GM12878 (cell line): ENCODE data around the gene KHDRBS1. TPM values are rescaled to one million over a fixed set of nuclear protein-coding genes. Genes with fewer than 3 reads are reported as not detected.

Experiments used
- ATAC-seq: fragments of 200-7000 bp; cut with Tn5 transposase; 3 replicates; pipeline ENCODE4 v1.9.1; 2020; ENCODE audit warnings: mild to moderate bottlenecking, moderate library complexity
- BruUV-seq: library from RNA; stranded (reverse); fragments of 400-500 nt; replicated peaks from 2 replicates; lab custom pipeline; 2021; lab: Mats Ljungman, UMichigan
- CTCF ChIA-PET: fragments of 300-600 bp; sonication (Branson Sonifier 250); formaldehyde crosslinking; extraction: SDS; loops from one replicate; lab custom pipeline; 2021; ENCODE audit warnings: inconsistent platforms; lab: Yijun Ruan, JAX
- POLR2A ChIA-PET: fragments of 350-600 bp; formaldehyde crosslinking; extraction: SDS; loops from one replicate; lab custom pipeline; 2021; ENCODE audit warnings: inconsistent platforms; lab: Charles Lee
- RAD21 ChIA-PET: fragments of 300-600 bp; sonication (Branson Sonifier 250); formaldehyde crosslinking; loops from one replicate; lab custom pipeline; 2023; ENCODE audit warnings: antibody characterized with exemption; ENCODE audit not compliant: unreplicated experiment; lab: Charles Lee
- SMC1A ChIA-PET: fragments of 300-600 bp; sonication (Branson Sonifier 250); formaldehyde crosslinking; loops from one replicate; lab custom pipeline; 2023; ENCODE audit not compliant: unreplicated experiment, uncharacterized antibody; lab: Charles Lee
- DNase-seq: peaks from one replicate; pipeline ENCODE4 v3.0.0-alpha.2; 2011; ENCODE audit warnings: low read depth, low spot score
- FAIRE-seq: peaks from 3 replicates; lab custom pipeline; 2011; peaks lifted over from hg19 to GRCh38; lab: Jason Lieb, UNC
- H2AFZ ChIP-seq: 2 replicates; pipeline ENCODE4 v1.6.0; 2011; ENCODE audit warnings: low read depth, low read length, control low read depth; ENCODE audit not compliant: control insufficient read depth
- H3K27ac ChIP-seq: 2 replicates; pipeline ENCODE4 v1.5.1; 2011; ENCODE audit warnings: control low read depth; ENCODE audit not compliant: control insufficient read depth, insufficient read depth
- H3K27me3 ChIP-seq, 2 experiments: replicated peaks in 1 of 2; 2 replicates each; pipeline versions ENCODE4 v1.6.0 to v1.6.1; 2011; ENCODE audit warnings: low read length in 1 of 2; ENCODE audit not compliant: control insufficient read depth in 2 of 2, insufficient read depth in 2 of 2
- H3K36me3 ChIP-seq, 2 experiments: 2 replicates each; pipeline ENCODE4 v1.5.1; 2011; ENCODE audit warnings: low read length in 1 of 2; ENCODE audit not compliant: control insufficient read depth in 2 of 2, insufficient read depth in 2 of 2
- H3K4me1 ChIP-seq: 2 replicates; pipeline ENCODE4 v1.6.1; 2011; ENCODE audit warnings: mild to moderate bottlenecking, low read length, moderate library complexity, mixed read lengths; ENCODE audit not compliant: control insufficient read depth, insufficient read depth
- H3K4me2 ChIP-seq: 2 replicates; pipeline ENCODE4 v1.6.0; 2011; ENCODE audit warnings: control low read depth; ENCODE audit not compliant: control insufficient read depth, insufficient read depth
- H3K4me3 ChIP-seq: fragments of 200-600 bp; sonication (generic); 2 replicates; pipeline ENCODE4 v1.5.1; 2016
- H3K79me2 ChIP-seq: 2 replicates; pipeline ENCODE4 v1.6.0; 2011; ENCODE audit warnings: low read length; ENCODE audit not compliant: control insufficient read depth, insufficient read depth
- H3K9ac ChIP-seq: 2 replicates; pipeline ENCODE4 v1.8.0; 2011; ENCODE audit warnings: low read length, control low read depth, mixed read lengths; ENCODE audit not compliant: control insufficient read depth, insufficient read depth
- H3K9me3 ChIP-seq: replicated peaks from 3 replicates; pipeline ENCODE4 v1.5.1; 2011; ENCODE audit warnings: mild to moderate bottlenecking, low read length; ENCODE audit not compliant: control insufficient read depth, insufficient read depth
- H4K20me1 ChIP-seq: 2 replicates; pipeline ENCODE4 v1.6.0; 2011; ENCODE audit not compliant: control insufficient read depth, insufficient read depth
- ASH2L ChIP-seq: fragments of 300-600, 200-600 bp; sonication (generic); IDR thresholded peaks from 2 replicates; pipeline ENCODE4 v1.6.1; 2017; ENCODE audit warnings: low read depth, mild to moderate bottlenecking, borderline replicate concordance
- CHD2 ChIP-seq: IDR thresholded peaks from 2 replicates; pipeline ENCODE4 v1.6.1; 2011; ENCODE audit warnings: low read depth, low read length, improper control_type of control experiment, borderline replicate concordance
- ELK1 ChIP-seq: IDR thresholded peaks from 2 replicates; pipeline ENCODE4 v1.6.1; 2012; ENCODE audit warnings: low read depth, low read length, improper control_type of control experiment
- FOXK2 ChIP-seq: fragments of 450-650 bp; IDR thresholded peaks from 2 replicates; pipeline ENCODE4 v1.6.1; 2017; ENCODE audit warnings: mild to moderate bottlenecking, moderate library complexity
- HCFC1 ChIP-seq: fragments of 150-350 bp; IDR thresholded peaks from 2 replicates; pipeline ENCODE4 v1.6.1; 2014; ENCODE audit warnings: low read length
- IRF4 ChIP-seq: IDR thresholded peaks from 2 replicates; pipeline ENCODE4 v1.6.1; 2011; ENCODE audit warnings: low read depth, low read length
- NR2C1 ChIP-seq: fragments of 450-650 bp; IDR thresholded peaks from 2 replicates; pipeline ENCODE4 v1.6.1; 2017; ENCODE audit warnings: antibody characterized with exemption, mild to moderate bottlenecking, moderate library complexity
- PRDM15 ChIP-seq: fragments of 450-650 bp; formaldehyde crosslinking; IDR thresholded peaks from 2 replicates; pipeline ENCODE4 v1.4.0; 2020; ENCODE audit warnings: mild to moderate bottlenecking, moderate library complexity
- REST ChIP-seq: IDR thresholded peaks from 2 replicates; pipeline ENCODE4 v1.6.1; 2012; ENCODE audit warnings: mild to moderate bottlenecking, low read depth, low read length
- STAT1 ChIP-seq: fragments of 450-650 bp; conservative IDR thresholded peaks from 2 replicates; pipeline ENCODE4 v1.6.1; 2014; ENCODE audit warnings: antibody characterized with exemption, mild to moderate bottlenecking
- ZNF622 ChIP-seq: fragments of 450-650 bp; IDR thresholded peaks from 2 replicates; pipeline ENCODE4 v1.6.1; 2017; ENCODE audit warnings: mild to moderate bottlenecking, inconsistent platforms
- WGBS: methylation state at CpG from one replicate; pipeline ENCODE4 v1.1.6; 2016; ENCODE audit warnings: low lambda C conversion rate; ENCODE audit not compliant: insufficient replicate concordance, insufficient coverage; ENCODE audit errors: missing lambda C conversion rate; 5-methylcytosine and 5-hydroxymethylcytosine counted together
- in situ Hi-C: fragments of 300-500 bp; cut with MboI; formaldehyde crosslinking; loops from 9 replicates; pipeline ENCODE4 v1.14.3; 2018; ENCODE audit warnings: mixed read lengths
- intact Hi-C: fragments of 100-400 bp; cut with micrococcal nuclease; formaldehyde crosslinking; loops from one replicate; pipeline ENCODE4 v1.14.2; 2022; ENCODE audit not compliant: unreplicated experiment
- polyA plus RNA-seq, 11 experiments: library from polyadenylated mRNA; depleted of rRNA in 4 of 11; unstranded in 6 of 11; stranded (reverse) in 5 of 11; fragments of >200 nt; fragmentation: Nextera tagmentation in 4 of 11; fragmentation: Illumina TruSeq in 1 of 11; extraction: Ambion mirVana in 4 of 11; extraction: Trizol in 1 of 11; gene quantifications; 1 replicate in 1 of 11; 2 replicates in 10 of 11; pipeline versions ENCODE4 v1.2.1 to v1.2.3, GENCODE V29; 2011 to 2016; ENCODE audit warnings: inconsistent platforms in 2 of 11, missing spikeins in 2 of 11, low read depth in 1 of 11
- total RNA-seq, 4 experiments: library from RNA; depleted of rRNA in 3 of 4; stranded (reverse); fragments of >200 nt in 3 of 4; fragmentation: Illumina TruSeq in 1 of 4; extraction: Trizol in 1 of 4; gene quantifications; 2 replicates each; pipeline versions ENCODE4 v1.2.1 to v1.2.3, GENCODE V29; 2013 to 2021
- TF ChIP-seq, protein P1 (sequence below): fragments of 450-650 bp; IDR thresholded peaks from 2 replicates; pipeline ENCODE4 v1.6.1; 2016; ENCODE audit warnings: mild to moderate bottlenecking

Gene KHDRBS1
- total and polyA plus RNA-seq, 10 of the 15 experiments (the other 5 are each of a cell fraction or from before 2014, with no cell fraction given), result 42.5 to 204 (median 96.0) TPM

DNA sequence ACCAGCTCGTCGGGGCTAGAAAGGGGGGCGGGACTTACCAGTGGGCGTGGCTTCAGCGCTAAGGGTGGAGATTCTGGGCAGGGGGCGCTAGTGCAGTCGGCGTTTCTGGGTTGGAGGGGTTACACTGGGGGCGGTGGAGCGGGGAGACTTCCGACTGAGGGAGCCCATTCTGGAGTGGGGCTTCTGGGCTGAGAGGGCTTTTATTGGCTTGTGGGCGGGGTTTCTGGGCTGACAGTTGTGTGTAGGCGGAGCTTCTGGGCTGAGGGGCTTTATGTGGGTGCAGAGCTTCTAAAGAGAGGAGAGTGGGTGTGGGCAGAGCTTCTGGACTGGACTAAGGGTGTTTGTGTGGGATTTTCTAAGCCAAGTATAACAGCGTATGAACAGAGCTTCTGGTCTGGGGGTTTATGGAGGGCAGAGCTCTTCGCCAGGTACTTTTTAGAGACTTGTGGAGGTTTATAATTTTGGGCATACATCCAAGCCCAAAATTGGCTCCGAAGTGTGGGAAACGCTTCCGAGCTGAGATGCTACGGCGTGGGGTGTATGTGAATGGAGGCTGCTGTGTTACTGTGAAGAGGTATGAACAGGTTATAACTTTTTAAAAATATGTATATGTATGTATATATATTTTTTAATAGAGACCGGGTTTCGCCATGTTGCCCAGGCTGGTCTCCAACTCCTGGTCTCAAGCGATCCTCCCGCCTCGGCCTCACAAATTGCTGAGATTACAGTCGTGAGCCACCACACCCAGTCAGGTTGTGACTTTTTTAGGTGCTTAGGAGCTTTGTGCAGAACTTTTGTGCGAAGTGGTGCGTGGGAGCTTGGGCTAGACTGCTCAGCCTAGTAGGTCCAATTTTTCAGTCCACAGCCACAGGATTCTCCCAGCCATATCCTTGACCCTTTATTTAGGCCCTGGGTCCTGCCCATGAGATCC, 59.9 kb downstream of the KHDRBS1 start:
- Histone ChIP-seq H3K4me2 (peak overlapping the region; percentile 58), H3K9ac (peak overlapping the region; percentile 58; the same call in 1 of the 2 replicates), H3K4me3 (peak overlapping the region; percentile 92), H3K36me3 (peaks cover 9 to 14% of the 10 kb centered on the region in 2 experiments), H4K20me1 (no peaks in the 10 kb centered on the region), H2AFZ (peak overlapping the region; percentile 52), H3K79me2 (peaks cover 8% of the 10 kb centered on the region), H3K4me1 (peaks cover 13% of the 10 kb centered on the region), H3K9me3 (no peaks in the 10 kb centered on the region), H3K27ac (peak overlapping the region; percentile 70), H3K27me3 (no peaks in the 10 kb centered on the region)
- FAIRE-seq (no peak), DNase-seq (peak; percentile 54), ATAC-seq (peak; percentile 66)
- POLR2A ChIA-PET, result interaction anchor here (0.6 to 5.0 kb wide), 23 partner anchors 9 to 699 kb away, joined by 3 to 58 read pairs (median 4); partner anchors contain the start of genes HDAC1, IQCC, KHDRBS1 and KPNA6
- intact Hi-C loops, result loop anchor here (5.0 kb wide), 1 partner anchor 34 kb away; the partner anchor contains the start of gene KPNA6
- CTCF ChIA-PET, result interaction anchor here (0.6 to 5.4 kb wide), 21 partner anchors 9 to 1022 kb away, joined by 3 to 56 read pairs (median 4); partner anchors contain the start of genes CCDC28B, KPNA6 and TXLNA
- in situ Hi-C loops, result no loop called here
- SMC1A ChIA-PET, result interaction anchor here (0.6 to 3.2 kb wide), 15 partner anchors 8 to 258 kb away, joined by 3 to 17 read pairs (median 3); partner anchors contain the start of genes KPNA6, SPOCD1 and TXLNA
- RAD21 ChIA-PET, result interaction anchor here (0.6 to 2.6 kb wide), 28 partner anchors 10 to 358 kb away, joined by 3 to 29 read pairs (median 4); partner anchors contain the start of genes CCDC28B, IQCC, KHDRBS1 and KPNA6
- BruUV-seq, result TSS peak; percentile 65
- 56% methylated on average over 23 of the region's 28 CpGs for WGBS
- 0 out of 2 replicates have a peak, but pooled peaks have one; percentile 4 for TF ChIP-seq ELK1
- TF ChIP-seq REST, result no peak
- TF ChIP-seq HCFC1, result no peak
- no peak for TF ChIP-seq FOXK2
- TF ChIP-seq NR2C1, result no peak
- no peak for TF ChIP-seq CHD2
- TF ChIP-seq STAT1, result no peak
- TF ChIP-seq, protein P1, sequence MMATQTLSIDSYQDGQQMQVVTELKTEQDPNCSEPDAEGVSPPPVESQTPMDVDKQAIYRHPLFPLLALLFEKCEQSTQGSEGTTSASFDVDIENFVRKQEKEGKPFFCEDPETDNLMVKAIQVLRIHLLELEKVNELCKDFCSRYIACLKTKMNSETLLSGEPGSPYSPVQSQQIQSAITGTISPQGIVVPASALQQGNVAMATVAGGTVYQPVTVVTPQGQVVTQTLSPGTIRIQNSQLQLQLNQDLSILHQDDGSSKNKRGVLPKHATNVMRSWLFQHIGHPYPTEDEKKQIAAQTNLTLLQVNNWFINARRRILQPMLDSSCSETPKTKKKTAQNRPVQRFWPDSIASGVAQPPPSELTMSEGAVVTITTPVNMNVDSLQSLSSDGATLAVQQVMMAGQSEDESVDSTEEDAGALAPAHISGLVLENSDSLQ, result peak; percentile 60; the same call in 1 of the 2 replicates
- no peak for TF ChIP-seq IRF4
- TF ChIP-seq ASH2L, result no peak
- no peak for TF ChIP-seq PRDM15
- TF ChIP-seq ZNF622, result no peak
